Upper lobe of left lung (tissue), 6 donors: ENCODE data around the gene LRRC45. TPM values are rescaled to one million over a fixed set of nuclear protein-coding genes. Genes with fewer than 3 reads are reported as not detected.

Experiments used
- ATAC-seq, 2 donors: fragments of 200-7000 bp; cut with Tn5 transposase; one replicate each; pipeline ENCODE4 v1.9.1; 2022; ENCODE audit warnings: mild to moderate bottlenecking in 2 of 2, moderate library complexity in 2 of 2; ENCODE audit not compliant: low FRiP score in 2 of 2
- DNase-seq, 2 donors: peaks; one replicate each; pipeline ENCODE4 v3.0.0-alpha.2; 2019 to 2020
- H3K27ac ChIP-seq, 4 donors: fragments of 200-600 bp; sonication (generic); one replicate each; pipeline ENCODE4 v1.5.1; 2016 to 2019
- H3K27me3 ChIP-seq, 4 donors: fragments of 200-600 bp; sonication (generic); one replicate each; pipeline ENCODE4 v1.5.1; 2017 to 2019
- H3K36me3 ChIP-seq, 4 donors: fragments of 200-600 bp; sonication (generic); one replicate each; pipeline ENCODE4 v1.5.1; 2016 to 2019
- H3K4me1 ChIP-seq, 4 donors: fragments of 200-600 bp; sonication (generic); one replicate each; pipeline ENCODE4 v1.5.1; 2018 to 2019
- H3K4me3 ChIP-seq, 4 donors: fragments of 200-600 bp; sonication (generic); one replicate each; pipeline ENCODE4 v1.5.1; 2017 to 2019; ENCODE audit warnings: mild to moderate bottlenecking in 2 of 4, moderate library complexity in 1 of 4
- H3K9me3 ChIP-seq, 4 donors: fragments of 200-600 bp; sonication (generic); one replicate each; pipeline ENCODE4 v1.5.1; 2018 to 2019
- EP300 ChIP-seq, 4 donors: sonication (generic); formaldehyde crosslinking; IDR thresholded peaks; one replicate each; pipeline ENCODE4 v1.5.1; 2017; ENCODE audit warnings: antibody characterized with exemption in 4 of 4, control low read depth in 2 of 4
- POLR2A ChIP-seq, 4 donors: fragments of 450-650 bp; IDR thresholded peaks; one replicate each; pipeline ENCODE4 v1.5.1; 2016 to 2017; ENCODE audit warnings: antibody characterized with exemption in 4 of 4, mild to moderate bottlenecking in 2 of 4
- POLR2AphosphoS5 ChIP-seq, 2 donors: sonication (generic); formaldehyde crosslinking; IDR thresholded peaks; one replicate each; pipeline ENCODE4 v1.5.1; 2017; ENCODE audit warnings: antibody characterized with exemption in 2 of 2
- WGBS, 2 donors: methylation state at CpG; one replicate each; pipeline ENCODE4 v1.1.5; 2017 to 2018; 5-methylcytosine and 5-hydroxymethylcytosine counted together
- total RNA-seq, 6 donors: library from RNA; depleted of rRNA in 4 of 6; stranded (reverse); fragments of >200 nt in 4 of 6; gene quantifications; one replicate each; pipeline versions ENCODE4 v1.1.0 to v1.2.1, GENCODE V29; 2016 to 2021
- TF ChIP-seq, protein P1 (sequence below), 6 experiments: fragments of 450-650 bp in 4 of 6; fragments of 200-600 bp in 2 of 6; sonication (generic) in 2 of 6; IDR thresholded peaks; one replicate each; pipeline ENCODE4 v1.5.1; 2016 to 2019; ENCODE audit warnings: antibody characterized with exemption in 6 of 6
- donor health status: DM: no; HTN: no; CAD: no; lungs with moderate emphysema.
- donor health status: DM: no; HTN: yes; CAD: no; lungs with severe emphysema.

Gene LRRC45
- total RNA-seq, 6 donors from 2014 or later = 14.0 to 57.6 (median 20.4) TPM

DNA sequence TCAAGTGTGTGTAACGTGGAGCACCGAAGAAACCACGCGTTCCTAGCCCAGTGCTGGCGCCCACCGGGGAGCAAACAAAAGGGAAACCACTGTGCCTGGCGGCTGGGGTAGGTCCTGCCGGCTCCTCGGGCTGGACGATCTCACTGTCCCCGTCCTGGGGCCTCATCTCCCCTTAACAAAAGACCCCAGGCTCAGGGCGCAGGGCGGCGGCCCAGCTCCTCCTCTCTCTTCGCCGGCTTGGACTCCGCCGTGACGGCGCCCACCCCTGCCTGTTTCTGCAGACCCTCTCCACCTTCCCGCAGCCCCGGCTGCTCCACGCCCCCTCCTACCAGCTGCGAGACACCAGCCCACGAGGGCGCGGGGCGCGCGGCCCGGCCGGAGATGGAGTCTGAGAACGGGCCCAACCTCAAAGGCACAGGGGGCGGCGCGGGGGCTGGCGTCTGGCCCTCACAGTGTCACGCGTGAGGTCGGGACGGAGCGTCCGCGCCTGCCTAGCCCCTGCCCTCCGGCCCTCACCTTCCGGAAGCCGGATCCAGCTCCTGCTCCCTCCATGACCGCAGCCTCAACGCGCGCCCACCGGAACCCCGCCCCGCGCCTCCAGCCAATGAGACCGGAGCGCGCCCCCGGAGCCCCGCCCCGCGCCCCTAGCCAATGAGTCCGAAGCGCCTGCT lies 660 bp upstream of the LRRC45 start, which contains the start of gene CENPX:
TSS of gene CENPX (minus strand) at position 569 of the 671 bp plus-strand sequence. CDS start at position 552, 17 bp downstream.
- TF ChIP-seq EP300 (IDR thresholded peaks at IDR 0.05) (no peak), POLR2A (IDR thresholded peaks at IDR 0.05) (peak in 2 of 4 donors; percentile 41 to 72), POLR2AphosphoS5 (IDR thresholded peaks at IDR 0.05) (peak in 1 of 2 donors; percentile 18)
- TF ChIP-seq, protein P1, sequence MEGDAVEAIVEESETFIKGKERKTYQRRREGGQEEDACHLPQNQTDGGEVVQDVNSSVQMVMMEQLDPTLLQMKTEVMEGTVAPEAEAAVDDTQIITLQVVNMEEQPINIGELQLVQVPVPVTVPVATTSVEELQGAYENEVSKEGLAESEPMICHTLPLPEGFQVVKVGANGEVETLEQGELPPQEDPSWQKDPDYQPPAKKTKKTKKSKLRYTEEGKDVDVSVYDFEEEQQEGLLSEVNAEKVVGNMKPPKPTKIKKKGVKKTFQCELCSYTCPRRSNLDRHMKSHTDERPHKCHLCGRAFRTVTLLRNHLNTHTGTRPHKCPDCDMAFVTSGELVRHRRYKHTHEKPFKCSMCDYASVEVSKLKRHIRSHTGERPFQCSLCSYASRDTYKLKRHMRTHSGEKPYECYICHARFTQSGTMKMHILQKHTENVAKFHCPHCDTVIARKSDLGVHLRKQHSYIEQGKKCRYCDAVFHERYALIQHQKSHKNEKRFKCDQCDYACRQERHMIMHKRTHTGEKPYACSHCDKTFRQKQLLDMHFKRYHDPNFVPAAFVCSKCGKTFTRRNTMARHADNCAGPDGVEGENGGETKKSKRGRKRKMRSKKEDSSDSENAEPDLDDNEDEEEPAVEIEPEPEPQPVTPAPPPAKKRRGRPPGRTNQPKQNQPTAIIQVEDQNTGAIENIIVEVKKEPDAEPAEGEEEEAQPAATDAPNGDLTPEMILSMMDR (IDR thresholded peaks at IDR 0.05) = peak in 1 of 6 experiments; percentile 16
- H3K27me3 ChIP-seq = no peaks in the 10 kb centered on the region
- peak within 1 kb of the TSS; percentile 90 to 99 (median 97) for H3K4me3 ChIP-seq
- WGBS, 2 donors = 0% methylated on average over 4 to 49 of the region's 64 CpGs
- peaks cover 21 to 49% (median 39%) of the 10 kb centered on the region in 4 donors for H3K4me1 ChIP-seq
- ATAC-seq (no peak), DNase-seq (no peak)
- peaks cover 0 to 18% (median under 1%) of the 10 kb centered on the region in 4 donors for H3K36me3 ChIP-seq
- H3K9me3 ChIP-seq = no peaks in the 10 kb centered on the region
- peak within 1 kb of the TSS; percentile 73 to 91 (median 80) for H3K27ac ChIP-seq

DNA sequence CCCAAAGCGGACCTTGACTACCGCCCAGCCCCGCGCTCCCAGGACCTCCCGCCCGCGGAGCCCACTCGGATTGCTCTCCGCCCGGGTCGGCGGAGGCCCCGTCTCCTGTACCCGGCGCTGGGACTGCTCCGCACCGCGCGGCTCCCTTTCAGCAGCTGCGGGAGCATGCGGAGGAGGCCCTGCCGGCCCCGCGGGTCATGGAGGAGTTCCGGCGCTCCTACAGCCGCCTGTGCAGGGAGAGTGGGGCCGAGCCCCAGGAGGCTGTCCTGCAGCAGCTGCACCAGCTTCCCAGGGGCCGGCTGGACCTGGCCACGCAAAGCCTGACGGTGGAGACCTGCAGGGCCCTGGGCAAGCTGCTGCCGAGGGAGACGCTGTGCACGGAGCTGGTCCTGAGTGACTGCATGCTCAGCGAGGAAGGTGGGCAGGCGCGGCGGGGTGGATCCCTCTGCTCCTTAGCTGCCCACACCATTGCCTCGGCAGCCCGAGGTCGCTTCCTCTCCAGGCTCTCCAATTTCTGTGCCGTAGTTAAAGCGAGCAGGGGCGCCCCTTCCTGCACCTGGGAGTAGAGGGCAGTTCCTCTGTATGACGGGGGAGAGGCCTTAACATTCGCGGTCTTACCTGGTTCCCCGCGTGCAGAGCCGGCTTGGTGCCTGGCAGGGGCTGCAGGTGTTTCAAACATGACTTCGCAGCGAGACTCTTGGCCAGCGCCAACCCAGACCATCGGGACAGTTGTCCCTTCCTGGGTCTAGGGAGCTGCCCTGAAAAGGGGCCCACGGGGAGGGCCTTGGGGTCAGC lies 539 bp downstream of the LRRC45 start:
- peak in 1 of 2 donors; percentile 2 for ATAC-seq
- no peak for TF ChIP-seq POLR2AphosphoS5 (IDR thresholded peaks at IDR 0.05)
- TF ChIP-seq POLR2A (IDR thresholded peaks at IDR 0.05) = no peak
- TF ChIP-seq, protein P1 (IDR thresholded peaks at IDR 0.05) = peak in 1 of 6 experiments; percentile 5
- Histone ChIP-seq H3K36me3 (peaks cover 0 to 8% (median 3%) of the 10 kb centered on the region in 4 donors), H3K27me3 (no peaks in the 10 kb centered on the region), H3K9me3 (no peaks in the 10 kb centered on the region), H3K4me1 (peaks cover 21 to 46% (median 35%) of the 10 kb centered on the region in 4 donors), H3K4me3 (peak overlapping the region; percentile 44 to 99 (median 94)), H3K27ac (peak overlapping the region in 2 of 4 donors; percentile 34 to 72)
- peak in 1 of 2 donors; percentile 58 for DNase-seq
- 4 to 19% methylated on average over 12 to 35 of the region's 55 CpGs for WGBS, 2 donors

DNA sequence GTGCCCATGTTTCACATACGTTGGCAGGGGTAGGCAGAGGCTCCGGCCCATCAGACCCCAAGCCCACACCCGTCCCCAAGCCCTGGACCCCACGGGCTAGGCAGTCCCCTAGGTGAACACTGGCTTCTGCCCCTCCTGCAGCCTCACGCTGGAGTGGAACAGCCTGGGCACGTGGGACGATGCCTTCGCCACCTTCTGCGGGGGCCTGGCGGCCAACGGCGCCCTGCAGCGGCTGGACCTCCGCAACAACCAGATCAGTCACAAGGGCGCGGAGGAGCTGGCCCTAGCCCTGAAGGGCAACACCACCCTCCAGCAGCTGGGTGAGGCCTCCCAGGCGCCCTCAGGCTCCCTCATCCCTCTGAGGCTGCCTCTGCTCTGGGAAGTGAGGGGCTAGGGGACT lies 1.8 kb downstream of the LRRC45 start:
- Histone ChIP-seq H3K9me3 (no peaks in the 10 kb centered on the region), H3K27me3 (no peaks in the 10 kb centered on the region), H3K4me1 (peaks cover 22 to 40% (median 29%) of the 10 kb centered on the region in 4 donors), H3K4me3 (no peak overlapping the region), H3K27ac (no peak overlapping the region), H3K36me3 (peaks cover 0 to 9% (median 0%) of the 10 kb centered on the region in 4 donors)
- TF ChIP-seq, protein P1 (IDR thresholded peaks at IDR 0.05) = no peak
- TF ChIP-seq POLR2A (IDR thresholded peaks at IDR 0.05) (no peak), EP300 (IDR thresholded peaks at IDR 0.05) (no peak), POLR2AphosphoS5 (IDR thresholded peaks at IDR 0.05) (no peak)
- 97% methylated on average over 17 of the region's 17 CpGs; no CpG with 5 or more reads in 1 of the 2 donors for WGBS, 2 donors
- peak in 1 of 2 donors; percentile 80 for DNase-seq
- ATAC-seq = no peak

DNA sequence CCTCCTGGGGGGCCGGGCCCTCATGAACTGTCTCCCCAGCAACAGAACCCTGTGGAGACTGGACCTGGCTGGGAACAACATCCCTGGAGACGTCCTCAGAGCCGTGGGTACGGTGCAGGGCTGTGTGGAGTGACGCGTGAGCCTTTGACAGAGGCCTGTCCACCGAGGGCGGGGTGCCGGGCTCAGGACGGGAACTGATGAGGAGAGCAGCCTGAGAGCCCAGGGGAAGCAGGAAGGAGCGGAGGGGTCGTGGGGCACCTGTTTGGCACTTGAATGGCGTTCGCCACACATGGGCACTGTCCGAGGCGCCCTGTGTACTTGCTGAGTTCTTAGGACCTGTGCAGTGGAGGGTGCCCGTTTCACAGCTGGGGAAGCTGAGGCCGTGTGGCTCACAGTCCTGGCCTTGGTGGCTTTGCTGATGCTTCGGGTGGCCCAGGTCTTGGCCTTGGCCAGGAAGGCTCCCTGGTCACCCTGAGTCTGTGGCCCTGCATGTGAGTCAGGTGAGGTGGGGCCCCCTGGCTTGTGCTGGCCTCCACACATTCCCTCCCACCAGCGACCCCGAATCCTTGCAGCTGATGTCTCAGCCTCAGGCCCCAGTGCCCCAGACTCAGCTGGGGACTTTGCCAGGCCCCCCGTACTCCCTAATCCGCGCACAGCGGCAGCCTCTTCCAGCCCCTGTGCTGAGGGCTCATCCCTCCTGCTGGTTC lies 2.4 kb downstream of the LRRC45 start:
- no peak overlapping the region for H3K4me3 ChIP-seq
- no peaks in the 10 kb centered on the region for H3K9me3 ChIP-seq
- peak in 1 of 2 donors; percentile 78 for DNase-seq
- no peak for TF ChIP-seq POLR2AphosphoS5 (IDR thresholded peaks at IDR 0.05)
- TF ChIP-seq POLR2A (IDR thresholded peaks at IDR 0.05) = no peak
- TF ChIP-seq, protein P1 (IDR thresholded peaks at IDR 0.05) = no peak
- no peak for TF ChIP-seq EP300 (IDR thresholded peaks at IDR 0.05)
- no peaks in the 10 kb centered on the region for H3K27me3 ChIP-seq
- H3K27ac ChIP-seq = no peak overlapping the region
- H3K4me1 ChIP-seq = peaks cover 28 to 43% (median 33%) of the 10 kb centered on the region in 4 donors
- WGBS, 2 donors = 95 to 96% methylated on average over 8 to 23 of the region's 25 CpGs
- peaks cover 0 to 9% (median 0%) of the 10 kb centered on the region in 4 donors for H3K36me3 ChIP-seq
- ATAC-seq = no peak
